Right renal pelvis (tissue), 4 donors: ENCODE results near the gene IGFL2. TPM values are rescaled to one million over a fixed set of nuclear protein-coding genes. Genes with fewer than 3 reads are reported as not detected.
"Not testable (repeated sequence)": the region's sequence is repeated elsewhere in the genome, so short reads cannot be mapped to it uniquely, and the experiment has no call there.

Source experiments
- DNase-seq, 4 donors: peaks; one replicate each; pipeline ENCODE4 v3.0.0-alpha.2; 2013; ENCODE audit warnings: low read depth in 4 of 4, low spot score in 3 of 4, missing footprints in 1 of 4
- polyA plus RNA-seq, 4 donors: library from polyadenylated mRNA; unstranded; fragments of 120-200 nt; gene quantifications; one replicate each; pipeline ENCODE4 v1.2.1, GENCODE V29; 2013; ENCODE audit not compliant: insufficient read length in 4 of 4

The IGFL2 gene
- polyA plus RNA-seq, 4 donors: 0.05 TPM; not detected in 3

DNA sequence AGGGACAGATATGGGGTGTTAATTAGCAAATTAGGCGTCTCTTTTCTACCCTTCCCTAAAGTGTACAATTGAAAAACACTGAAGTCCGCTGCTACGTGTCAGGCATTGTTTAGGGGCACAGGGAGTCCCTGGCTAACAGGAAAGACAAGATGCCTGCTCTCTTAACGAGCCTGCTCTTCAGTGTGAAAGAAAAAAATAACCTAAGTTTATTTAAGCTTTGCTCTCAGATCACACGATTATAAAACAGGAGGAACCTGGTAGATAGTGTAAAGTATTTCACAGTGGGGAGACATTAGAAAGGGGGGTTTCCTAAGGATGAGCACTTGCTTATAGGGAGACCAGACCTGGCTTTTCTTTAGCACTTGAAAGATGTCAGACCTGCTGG lies 38.7 kb downstream of the IGFL2 start:
- no peak for DNase-seq

DNA sequence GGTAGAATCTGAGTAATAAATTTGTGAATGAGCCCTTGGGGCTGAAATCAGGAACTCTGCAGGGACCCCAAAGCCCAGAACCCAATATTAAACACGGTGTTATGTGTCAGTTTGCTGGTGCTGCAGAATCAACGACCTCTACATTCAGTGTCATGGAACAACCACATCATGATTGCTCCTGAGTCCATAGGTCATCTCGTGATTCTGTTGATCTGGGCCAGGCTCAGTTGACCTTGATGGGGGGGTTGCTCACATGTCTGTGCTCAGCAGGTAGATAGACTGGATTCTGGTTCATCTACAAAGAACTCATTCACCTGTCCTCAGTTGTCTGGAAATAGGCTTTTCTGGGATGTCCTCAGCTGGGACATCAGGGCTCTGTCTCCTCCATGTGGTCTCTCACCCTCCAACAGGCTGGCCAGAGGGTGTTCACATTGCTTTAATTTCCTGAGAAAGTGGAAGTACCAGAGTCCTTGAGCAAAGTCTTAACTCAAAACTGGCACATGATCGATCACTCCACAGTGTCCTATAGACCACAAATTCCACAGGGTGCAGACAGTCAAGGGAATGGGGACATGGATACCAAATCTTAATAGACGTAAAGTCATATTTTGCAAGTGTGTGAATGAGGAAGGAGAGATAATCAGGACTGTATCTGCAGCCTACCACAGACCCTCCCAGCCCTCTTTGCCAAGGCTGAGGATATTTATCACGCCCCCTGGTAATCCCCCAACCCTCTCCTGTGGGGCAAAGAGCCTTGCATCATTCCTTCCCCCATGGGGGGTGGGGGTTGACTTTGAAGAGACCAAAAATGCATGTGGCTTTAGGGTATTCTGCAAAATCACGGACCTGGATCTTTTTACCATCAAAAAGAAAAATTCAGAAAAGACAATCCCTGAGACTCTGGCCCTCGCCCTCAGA lies 42.2 kb downstream of the IGFL2 start:
- no peak for DNase-seq

DNA sequence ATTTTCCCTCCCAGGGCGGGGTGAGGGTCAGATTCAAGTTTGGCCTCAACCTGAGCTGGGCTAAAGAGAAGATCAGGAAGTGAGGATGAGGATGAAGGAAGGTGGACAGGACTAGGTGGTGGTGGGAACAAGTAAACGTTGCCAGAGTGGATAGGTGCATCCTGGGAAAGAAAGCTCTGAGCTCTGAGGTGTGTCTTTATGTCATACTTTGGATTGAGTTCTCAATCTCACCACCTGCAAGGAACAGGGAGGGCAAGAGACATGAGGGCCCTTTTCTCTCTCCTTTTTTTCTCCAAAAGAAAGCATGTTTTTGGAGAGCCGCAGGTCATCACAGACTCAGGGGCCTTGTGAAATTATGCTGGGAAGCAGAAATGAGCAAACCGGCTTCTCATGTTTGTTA lies 43.3 kb downstream of the IGFL2 start:
- DNase-seq: no peak

DNA sequence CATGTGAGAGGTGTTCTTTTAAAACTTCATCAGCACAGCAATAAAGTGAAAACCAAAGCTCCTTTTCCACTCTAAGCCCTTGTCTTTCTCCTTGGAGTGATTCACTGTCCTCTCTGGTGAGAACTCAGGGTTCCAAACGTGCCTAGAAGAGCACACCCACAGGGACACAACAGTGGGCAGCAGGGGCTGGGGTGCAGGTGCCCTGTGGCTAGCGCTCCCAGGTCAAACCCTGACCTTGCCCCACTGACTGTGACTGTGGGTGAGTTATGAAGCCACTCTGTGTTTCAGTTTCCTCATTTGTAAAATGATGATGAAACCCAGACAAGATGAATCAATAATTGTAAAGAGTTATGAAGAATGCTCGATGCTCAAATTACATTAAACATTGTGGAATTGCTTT lies 43.9 kb downstream of the IGFL2 start:
- no peak for DNase-seq

DNA sequence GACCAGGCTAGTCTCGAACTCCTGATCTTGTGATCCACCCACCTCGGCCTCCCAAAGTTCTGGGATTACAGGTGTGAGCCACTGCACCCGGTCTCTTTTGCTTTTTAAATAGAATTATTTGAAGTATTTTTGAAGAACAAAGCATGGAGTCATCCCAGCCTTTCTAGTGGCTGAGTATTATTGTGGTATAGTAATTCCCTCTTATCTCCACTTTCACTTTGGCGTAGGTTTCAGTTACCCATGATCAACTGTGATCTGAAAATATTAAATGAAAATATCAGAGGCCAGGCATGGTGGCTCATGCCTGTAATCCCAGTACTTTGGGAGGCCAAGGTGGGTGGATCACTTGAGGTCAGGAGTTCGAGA lies 44.6 kb downstream of the IGFL2 start:
- DNase-seq: not testable (repeated sequence)

DNA sequence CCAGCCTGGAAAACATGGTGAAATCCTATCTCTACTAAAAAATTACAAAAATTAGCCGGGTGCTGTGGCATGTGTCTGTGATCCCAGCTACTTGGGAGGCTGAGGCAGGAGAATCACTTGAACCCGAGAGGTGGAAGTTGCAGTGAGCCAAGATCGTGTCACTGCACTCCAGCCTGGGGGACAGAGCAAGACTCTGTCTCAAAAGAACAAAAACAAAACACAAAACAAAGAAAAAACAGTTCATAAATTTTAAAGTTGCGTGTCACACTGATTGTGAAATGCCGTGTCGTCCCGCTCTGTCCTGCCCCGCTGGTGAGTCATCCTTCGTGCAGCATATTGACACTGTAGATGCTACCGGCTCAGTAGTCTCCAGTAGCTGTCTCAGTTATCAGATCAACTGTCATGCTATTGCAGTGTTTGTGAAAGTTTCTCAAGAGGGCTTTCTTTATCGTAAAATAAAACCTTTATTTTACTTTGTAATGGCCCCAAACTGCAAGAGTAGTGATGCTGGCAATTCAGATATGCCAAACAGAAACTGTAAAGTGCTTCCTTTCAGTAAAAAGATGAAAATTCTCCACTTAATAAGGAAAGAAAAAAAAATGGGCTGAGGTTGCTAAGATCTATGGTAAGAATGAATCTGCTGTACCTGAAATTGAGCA lies 45.1 kb downstream of the IGFL2 start:
- no peak for DNase-seq

DNA sequence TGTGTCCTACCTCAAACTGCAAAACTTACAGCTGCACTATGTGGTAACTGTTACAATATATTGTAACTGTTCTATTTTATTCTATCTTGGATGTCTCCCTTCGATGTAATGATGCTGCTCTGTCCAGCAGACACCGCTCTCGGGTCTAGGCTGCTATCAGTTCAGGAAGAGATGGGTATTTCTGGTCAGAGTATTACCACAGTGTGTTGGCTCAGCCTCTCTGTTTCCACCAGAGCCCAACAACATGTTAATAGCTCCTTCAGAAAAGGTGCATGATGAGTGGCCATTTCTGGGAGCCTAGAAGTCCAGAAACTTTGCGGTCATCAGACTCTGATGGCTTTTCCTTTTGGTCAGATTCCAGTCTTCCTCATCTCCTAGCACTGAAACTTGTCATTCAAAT lies 45.6 kb downstream of the IGFL2 start:
- no peak for DNase-seq

DNA sequence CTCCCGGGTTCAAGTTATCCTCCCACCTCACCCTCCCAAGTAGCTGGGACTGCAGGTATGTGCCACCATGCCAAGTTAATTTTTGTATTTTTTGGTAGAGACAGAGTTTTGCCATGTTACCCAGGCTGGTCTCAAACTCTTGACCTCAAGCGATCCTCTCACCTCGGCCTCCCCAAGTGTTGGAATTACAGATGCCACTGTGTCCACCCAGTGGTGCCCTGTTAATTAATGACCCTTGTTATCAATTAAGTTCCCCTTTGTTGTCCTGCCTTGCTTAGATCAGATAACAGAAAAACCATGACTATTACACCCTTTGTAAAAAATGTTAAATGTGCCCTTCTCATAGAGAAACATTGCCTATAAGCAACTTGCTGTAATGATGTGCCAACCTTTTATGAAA lies 47.1 kb downstream of the IGFL2 start:
- DNase-seq: no peak

DNA sequence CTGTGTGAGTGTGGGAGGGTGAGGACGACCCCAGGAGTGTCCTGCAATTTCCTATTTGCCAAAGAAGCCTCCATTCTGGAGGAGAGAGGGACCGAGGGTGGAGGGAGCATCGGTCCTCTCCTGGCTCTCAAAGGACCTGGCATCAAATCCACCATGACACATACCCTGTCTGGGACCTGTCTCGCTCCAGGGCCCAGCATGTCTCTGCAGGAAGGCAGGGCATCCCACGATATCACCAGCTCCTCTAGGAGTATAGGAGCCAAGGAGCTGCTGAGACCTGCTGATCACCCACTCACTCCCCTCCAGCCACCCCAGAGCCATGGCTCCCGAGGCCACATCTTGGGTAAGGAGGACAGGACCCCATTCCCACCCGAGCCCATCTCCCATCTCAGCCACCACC lies 47.9 kb downstream of the IGFL2 start:
- DNase-seq: not testable (repeated sequence)

DNA sequence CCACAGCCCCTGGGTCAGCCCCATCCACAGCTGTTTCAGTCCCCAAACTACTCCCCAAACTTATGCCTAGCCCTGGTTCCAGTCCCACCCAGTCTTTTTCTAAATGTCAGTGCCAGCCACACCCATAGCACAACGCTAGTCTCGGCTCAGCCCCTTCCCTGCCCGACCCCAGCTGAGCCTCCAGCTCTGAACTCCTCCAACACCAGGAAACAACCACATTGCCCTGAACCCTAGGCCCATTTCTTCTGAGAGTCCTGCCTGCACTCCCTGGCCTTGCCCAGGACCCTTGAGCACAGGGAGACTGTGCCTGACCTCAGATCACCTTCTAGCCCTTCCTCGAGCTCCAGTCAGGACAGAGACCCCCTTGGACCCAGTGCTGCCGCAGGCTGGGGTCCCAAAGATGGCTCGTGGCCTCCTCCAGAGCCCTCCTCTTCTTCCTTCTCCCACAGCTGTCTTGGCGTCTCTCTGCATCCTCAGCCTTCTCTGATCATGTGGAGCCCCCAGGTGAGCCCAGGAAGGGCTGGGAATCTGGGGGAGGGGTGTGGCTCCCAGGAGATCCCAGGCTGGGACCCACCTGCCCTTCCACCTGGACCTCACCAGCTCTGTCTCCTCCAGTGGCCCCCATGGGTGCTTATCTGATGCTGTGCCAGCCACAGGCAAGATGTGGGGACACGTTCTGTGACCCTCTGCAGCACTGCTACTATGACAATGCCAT lies 48.5 kb downstream of the IGFL2 start:
- DNase-seq: no peak

DNA sequence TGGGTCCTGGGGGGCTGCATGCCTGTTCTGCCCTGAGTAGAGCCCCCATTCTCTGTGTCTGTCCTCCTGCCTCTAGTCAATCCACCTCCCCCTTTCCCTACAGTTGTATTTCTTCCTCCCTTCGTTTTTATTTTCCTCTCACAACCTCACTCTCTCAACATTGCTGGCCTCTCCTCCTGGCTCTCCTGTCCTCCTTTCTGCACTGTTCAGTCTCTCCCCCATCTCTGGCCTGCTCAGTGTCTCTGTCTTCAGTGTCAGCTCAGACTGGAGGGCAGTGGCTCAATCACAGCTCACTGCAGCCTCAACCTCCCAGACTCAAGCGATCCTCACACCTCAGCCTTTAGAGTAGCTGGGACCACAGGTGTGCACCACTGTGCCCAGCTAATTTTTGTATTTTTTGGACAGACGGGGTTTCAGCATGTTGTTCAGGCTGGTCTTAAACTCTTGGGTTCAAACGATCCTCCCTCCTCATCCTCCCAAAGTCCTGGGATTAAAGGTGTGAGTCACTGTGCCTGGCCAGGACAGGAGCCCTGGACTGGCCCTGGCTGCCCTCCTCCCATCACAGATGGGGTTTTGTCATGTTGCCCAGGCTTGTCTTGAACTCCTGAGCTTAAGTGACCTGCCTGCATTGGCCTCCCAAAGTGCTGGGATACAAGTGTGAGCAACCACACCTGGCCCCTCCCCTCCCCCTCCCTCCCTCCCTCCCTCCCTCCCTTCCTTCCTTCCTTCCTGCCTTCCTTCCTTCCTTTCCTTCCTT lies 49.5 kb downstream of the IGFL2 start:
- no peak for DNase-seq

DNA sequence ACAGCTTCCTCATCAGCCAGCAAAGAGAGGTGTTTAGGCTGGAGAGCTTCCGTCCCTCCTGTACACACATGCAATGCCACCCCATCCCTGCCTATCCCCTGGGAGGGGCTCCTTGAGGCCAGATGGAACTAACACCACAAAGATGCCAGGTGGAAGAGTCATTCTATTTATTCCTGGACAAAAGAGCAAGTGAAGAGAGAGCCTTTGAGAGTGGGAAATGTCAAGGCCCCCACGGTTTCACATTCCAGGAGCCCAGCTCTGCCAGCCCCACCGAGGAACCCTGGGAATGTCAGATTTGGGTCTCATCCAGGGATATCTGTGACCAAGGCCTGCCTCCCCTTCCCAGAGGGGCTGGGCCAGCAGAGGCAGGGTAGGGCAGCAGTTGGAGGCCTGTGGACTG lies 50.7 kb downstream of the IGFL2 start:
- DNase-seq: no peak

DNA sequence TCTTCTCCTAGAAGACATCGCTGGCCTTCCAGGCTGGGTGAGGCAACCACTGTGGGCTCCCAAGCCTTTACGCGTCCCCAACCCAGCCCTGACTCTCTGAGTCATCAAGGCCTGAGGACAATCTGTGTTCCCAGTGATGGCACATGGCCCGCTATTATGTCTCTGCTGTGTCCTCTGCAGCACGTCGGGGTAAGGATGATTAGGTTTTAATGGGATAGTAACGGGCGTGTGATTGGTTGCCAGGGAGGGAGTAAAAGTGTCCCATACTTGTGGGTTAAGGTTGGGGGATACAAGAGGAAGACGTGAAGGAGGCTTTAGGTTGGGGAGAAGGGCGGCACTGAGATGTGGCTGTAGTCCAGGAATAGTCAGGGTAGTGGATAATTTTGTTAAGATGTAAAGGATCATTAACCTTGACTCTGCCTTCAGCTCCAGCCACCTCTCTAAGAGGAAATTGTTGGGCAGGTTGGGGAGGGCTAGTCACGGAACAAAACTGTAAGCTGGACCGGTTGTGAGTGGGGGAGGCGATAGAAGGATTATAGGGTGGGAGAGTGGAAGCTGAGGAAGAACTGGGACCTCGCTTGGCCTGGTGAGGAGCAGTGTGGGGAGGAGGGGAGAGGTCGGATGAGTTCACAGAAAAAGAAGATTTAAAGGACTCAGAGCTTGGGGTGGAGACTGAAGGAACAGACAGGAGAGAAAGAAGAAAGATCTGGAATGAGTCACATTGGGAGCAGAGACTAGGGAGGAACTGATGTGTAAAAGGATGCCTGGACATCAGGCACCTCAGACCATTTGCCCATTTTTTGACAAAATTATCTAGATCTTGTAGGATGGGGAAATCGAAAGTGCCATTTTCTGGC lies 53.6 kb downstream of the IGFL2 start:
- DNase-seq: no peak

DNA sequence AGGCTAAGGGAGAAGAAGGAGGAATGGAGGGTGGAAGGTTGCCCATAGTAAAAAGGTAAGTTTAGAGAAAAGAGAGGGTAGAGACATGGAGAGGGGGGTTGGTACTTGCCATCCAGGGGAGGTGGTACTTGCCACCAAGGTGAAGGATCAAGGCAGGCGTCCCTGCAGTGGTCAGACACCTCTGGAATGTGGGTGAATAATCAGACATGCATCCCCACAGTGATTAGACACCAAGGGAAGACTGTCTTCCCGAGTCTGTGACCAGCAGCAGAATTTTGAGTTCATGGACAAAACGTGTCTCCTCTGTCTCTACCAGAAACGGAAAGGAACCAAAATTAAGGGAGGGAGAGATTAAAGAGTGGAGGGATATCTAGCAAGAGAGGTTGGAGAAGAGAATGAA lies 54.4 kb downstream of the IGFL2 start:
- no peak for DNase-seq

DNA sequence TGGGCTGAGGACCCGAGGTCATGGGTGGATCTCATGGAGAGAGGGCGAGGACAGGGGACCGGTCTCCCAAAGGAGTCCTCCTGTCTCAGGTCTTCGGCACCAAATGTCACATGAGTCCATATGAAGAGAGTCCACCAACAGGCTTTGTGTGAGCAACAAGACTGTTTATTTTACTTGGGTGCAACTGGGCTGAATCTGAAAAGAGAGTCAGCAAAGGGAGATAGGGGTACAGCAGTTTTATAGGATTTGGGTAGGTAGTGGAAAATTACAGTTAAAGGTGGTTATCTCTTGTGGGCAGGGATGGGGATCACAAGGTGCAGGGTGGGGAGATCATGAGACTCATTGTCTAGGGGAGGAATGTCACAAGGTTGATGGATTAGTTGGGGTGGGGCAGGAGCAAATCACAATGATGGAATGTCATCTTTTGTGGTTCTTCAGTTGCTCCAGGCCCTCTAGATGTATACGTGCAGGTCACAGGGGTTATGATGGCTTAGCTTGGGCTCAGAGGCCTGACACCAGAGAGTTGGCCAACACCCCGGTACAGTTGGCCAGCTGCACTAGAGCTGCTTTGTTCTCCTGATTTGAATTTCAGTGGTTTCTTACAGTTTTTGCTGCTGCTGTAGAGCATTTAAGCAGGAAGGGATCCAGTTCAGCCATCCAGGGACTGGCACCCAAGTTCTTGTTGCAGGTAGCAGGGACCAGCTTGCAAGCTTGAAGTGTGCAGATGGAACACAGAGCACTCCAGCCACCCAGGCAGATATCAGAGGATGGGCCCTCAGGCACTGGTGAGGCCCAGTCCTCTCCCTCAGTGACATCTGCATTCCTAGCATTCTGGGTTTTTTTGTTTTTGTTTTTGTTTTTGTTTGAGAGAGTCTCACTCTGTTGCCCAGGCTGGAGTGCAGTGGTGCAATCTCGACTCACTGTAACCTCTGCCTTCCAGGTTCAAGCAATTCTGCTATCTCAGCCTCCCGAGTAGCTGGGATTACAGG lies 55.1 kb downstream of the IGFL2 start:
- no peak for DNase-seq

DNA sequence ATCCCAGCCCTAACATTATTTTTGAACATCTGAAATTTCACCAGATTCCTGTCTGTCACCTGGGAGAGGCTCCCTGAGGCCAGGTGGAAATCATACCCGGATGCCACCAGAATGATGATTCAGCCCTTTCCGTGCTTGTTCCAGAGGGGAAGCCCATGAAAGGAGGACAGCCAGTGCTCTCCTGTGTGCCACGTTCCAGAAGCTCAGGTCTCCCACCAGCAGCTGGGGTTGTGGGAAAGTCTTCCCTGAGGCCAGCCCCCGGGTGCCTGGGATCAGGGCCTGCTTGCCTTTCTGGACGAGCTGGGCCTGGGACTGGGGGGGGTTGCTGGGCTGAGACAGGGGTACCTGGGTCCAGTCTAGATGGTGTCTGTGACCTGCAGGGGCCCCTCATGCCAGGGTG lies 56.0 kb downstream of the IGFL2 start:
- no peak for DNase-seq

DNA sequence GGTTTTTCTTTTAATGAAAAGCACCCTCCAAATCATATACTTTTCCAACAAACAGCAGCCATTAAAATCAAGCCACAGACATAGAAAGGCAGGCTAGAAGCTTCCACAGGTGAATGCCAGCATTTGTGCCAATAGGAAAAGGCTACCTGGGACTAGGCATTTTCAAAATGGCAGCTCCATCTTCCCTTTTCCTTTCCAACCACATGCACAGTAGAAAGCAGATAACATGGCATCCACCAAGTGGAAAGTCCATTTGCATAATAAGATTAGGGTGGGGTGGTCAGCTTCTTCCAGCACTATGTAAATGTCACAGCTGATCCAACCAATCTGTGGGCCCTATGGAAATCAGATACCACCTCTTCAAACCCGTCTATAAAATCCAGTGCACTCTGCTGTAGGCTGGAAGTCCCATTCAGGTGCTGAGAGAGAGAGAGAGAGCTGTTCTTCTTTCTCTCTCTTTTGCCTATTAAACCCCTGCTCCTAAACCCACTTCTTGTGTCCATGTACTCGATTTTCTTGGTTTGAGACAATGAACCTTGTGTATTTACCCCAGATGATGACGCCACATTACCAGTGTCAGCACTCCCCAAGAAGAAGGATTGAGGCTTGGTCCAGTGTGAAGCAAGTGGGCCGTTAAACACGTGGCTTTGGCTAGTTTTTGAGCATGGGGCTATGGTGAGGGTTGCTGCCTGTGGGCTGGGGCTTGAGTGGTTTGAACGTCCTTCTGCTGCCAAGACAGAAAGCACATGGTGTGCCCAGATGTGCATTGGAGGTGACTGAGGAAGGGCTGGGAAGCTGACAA lies 57.3 kb downstream of the IGFL2 start:
- DNase-seq: no peak

DNA sequence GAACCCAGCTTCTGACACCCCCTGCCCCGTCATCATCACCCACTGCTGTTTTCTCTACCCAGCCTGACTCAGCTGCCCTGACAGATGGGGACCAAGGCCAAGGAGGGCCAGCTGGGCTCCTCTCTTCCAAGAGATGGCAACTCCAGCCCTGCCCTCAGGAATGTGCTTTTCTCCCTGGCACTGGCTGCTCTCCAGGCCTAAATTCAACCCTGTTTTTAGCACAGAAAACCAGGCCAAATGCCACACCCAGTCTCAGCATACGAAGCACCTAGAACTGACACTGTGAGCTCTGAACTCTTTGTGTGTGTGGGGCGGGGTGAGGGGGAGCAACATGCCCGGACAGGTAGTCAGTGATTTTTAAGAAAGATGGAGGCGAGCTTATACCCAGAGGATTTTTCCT lies 58.1 kb downstream of the IGFL2 start:
- DNase-seq: no peak
